Tongue (tissue), 2 donors: ENCODE data around the gene MTR. TPM values are rescaled to one million over a fixed set of nuclear protein-coding genes. Genes with fewer than 3 reads are reported as not detected.
"Not testable (repeated sequence)": the region's sequence is repeated elsewhere in the genome, so short reads cannot be mapped to it uniquely, and the experiment has no call there.

Experiments used
- DNase-seq: peaks from one replicate; pipeline ENCODE4 v3.0.0-alpha.2; 2015
- total RNA-seq: library from RNA; depleted of rRNA; stranded (reverse); fragments of >200 nt; gene quantifications from one replicate; pipeline ENCODE4 v1.2.3, GENCODE V29; 2014

The MTR gene
- total RNA-seq, 1 donor from 2014 or later, result 39.7 TPM

- no peak for DNase-seq
Measured at GRCh38 chr1:236834876-236835275, 39.8 kb downstream of the MTR start.

DNA sequence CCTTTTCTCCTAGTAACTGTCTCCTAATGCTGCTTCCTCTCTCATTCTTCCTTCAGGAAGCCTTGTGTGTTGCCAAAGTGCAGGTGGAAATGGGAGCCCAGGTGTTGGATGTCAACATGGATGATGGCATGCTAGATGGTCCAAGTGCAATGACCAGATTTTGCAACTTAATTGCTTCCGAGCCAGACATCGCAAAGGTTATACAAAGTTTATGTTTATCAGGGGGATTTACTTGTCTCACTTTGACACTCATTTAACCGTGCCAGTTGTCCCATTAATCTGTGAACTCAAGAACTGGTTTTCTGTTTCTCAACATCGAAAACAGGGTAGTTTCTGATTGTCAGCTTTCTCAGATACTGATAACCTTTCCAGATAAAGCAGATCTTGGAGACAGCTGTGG is 40.4 kb downstream of the MTR start:
- no peak for DNase-seq

- no peak for DNase-seq
Measured at GRCh38 chr1:236836157-236836556, 41.1 kb downstream of the MTR start.

DNA sequence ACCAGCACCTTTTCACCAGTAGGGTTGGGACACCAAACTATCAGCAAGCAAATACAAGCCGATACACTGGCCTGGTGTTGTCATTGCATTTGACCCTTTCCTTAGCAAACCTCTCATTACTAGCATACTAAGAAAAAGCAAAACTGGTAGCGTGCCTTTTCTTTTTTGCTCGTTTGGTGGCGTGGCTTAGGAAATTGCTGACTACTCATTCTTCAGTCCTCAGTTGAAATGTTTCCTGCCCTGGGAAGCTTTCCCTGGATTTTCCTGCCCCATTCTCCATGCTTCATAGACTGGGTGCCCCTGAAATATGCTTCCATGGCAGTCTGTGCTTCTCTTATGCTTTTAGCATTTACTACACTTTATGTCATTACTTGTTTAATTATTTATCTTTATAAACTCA is 42.0 kb downstream of the MTR start:
- no peak for DNase-seq

- no peak for DNase-seq
Measured at GRCh38 chr1:236837897-236838296, 42.8 kb downstream of the MTR start.

DNA sequence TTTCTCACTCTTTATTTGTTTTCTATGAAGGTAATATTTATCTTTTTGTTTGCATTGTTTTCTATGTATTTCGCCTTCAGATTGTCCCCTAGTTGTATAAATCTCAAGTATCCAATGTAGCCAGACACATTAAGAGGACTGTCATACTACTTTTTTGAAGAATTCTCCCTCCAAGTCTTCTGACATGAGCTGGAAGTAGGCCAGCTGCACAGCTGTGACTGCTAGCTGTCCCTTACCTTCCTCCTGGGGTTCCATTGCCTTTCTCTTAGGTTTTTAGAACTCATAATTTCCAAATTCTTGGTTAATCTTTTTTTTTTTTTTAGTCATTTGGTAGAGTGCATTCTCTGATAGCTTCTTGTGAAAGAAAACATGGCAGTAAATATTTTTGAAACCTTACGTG is 46.2 kb downstream of the MTR start:
- DNase-seq, result no peak

GRCh38 chr1:236844499-236845271 is 49.6 kb downstream of the MTR start:
- no peak for DNase-seq

- no peak for DNase-seq
Measured at GRCh38 chr1:236845830-236846229, 50.7 kb downstream of the MTR start.

- DNase-seq, result no peak
Measured at GRCh38 chr1:236848274-236848923, 53.3 kb downstream of the MTR start.

GRCh38 chr1:236850077-236850979 is 55.2 kb downstream of the MTR start:
- DNase-seq, result no peak

DNA sequence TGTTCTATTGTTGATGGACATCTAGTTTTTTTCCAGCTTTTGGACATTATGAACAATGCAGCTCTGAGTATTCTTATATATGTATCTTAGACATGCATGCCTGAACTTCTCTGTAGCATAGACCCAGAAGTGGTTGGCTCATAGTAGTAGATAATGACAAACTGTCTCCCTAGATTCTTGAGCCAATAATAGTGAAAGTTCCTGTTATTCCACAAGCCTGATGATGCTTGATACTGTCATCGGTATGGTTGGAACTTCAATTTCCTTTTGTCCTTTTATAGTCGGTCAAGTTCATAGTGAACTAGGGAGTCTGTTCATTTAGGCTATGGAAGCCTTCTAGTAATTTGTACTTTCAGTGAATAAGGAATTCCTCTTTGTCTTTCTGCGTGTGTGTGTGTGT is 56.8 kb downstream of the MTR start:
- no peak for DNase-seq

GRCh38 chr1:236853921-236854604 is 59.0 kb downstream of the MTR start:
- DNase-seq, result no peak

DNA sequence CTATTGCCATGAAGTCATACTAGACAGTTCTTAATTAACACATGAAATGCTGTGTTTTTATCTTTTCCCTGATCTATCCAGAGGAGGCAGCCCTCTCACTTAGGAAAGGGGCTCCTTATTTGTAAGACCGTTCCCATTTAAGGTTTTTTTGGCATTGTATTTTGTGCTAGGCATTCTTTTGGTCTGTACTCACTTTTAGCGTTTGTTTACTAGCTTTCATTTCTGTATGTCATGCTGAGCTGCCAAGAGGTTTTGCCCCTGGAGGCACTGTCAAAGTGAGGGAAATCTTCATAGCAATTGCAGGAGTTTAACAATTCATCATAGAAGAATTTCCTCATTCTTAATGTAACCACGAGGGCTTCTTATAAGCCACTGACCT is 59.5 kb downstream of the MTR start:
- no peak for DNase-seq

- DNase-seq, result not testable (repeated sequence)
Measured at GRCh38 chr1:236856649-236857048, 61.6 kb downstream of the MTR start.

GRCh38 chr1:236858165-236858564 is 63.1 kb downstream of the MTR start:
- no peak for DNase-seq

DNA sequence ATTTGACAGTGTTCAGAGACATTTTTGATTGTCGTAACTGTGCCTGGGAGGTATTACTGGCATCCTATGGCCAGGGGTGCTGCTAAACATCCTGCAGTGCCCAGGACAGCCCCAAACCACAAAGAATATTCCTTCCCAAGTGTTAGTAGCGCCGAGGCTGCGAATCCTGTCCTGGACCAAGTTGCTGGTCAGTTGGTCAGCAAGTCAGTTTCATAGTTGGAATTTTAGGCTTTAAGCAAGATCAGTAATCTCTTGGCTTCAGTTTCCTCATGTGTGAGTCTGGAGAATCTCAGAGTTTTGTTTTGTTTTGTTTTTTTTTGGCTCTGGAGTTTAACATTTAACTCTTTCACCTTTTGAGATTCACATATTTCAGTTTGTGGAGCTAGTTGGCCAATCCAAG is 65.0 kb downstream of the MTR start:
- no peak for DNase-seq

DNA sequence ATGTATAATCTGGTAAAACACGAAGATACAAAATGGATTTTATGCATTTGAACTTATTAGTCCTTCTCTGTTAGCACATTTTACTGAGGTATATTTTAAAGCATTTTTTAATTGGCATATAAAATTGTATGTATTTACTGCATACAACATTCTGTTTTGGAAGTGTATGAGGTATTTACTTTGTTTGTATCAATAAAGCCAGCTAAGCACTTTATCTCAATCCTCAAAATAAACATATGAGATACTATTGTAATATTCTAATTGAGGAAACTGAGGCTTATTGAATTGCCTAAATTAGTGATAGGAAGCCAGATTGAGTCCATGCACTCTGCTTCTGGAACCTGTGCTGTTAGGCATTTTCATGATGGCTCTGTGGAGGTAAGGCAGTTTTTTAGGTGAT is 65.6 kb downstream of the MTR start:
- DNase-seq, result no peak

DNA sequence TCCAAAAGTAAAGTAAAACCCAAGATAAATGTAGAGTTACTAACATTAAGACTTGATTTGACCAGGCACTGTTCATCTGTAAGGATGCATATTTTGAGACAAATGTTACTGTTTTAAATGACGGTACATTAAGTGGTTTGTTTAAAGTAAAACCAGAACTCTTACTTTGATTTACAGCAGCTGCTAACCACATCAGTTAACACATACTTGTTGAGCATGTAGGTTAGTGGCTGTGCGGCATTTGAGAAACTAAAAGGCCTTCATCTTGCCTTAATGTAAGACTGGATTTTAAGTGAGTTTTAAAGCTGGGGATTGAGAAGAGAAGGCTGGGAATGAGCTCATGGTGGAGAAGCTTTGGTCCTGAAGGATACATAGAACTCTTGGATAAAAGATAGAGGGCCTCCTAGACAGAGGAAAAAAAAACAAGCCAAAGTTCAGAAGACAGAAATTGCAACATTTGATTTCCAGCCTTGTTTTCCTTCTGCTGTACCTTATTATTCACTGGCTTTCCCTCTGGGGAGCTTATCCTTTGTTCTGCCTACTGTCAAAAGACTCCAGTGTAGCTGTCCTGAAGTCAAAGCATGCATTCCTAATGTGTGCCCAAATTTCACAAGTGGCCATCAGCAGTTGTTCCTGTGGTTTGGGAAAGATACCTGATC is 66.6 kb downstream of the MTR start:
- DNase-seq, result no peak

GRCh38 chr1:236862219-236862591 is 67.1 kb downstream of the MTR start:
- no peak for DNase-seq

DNA sequence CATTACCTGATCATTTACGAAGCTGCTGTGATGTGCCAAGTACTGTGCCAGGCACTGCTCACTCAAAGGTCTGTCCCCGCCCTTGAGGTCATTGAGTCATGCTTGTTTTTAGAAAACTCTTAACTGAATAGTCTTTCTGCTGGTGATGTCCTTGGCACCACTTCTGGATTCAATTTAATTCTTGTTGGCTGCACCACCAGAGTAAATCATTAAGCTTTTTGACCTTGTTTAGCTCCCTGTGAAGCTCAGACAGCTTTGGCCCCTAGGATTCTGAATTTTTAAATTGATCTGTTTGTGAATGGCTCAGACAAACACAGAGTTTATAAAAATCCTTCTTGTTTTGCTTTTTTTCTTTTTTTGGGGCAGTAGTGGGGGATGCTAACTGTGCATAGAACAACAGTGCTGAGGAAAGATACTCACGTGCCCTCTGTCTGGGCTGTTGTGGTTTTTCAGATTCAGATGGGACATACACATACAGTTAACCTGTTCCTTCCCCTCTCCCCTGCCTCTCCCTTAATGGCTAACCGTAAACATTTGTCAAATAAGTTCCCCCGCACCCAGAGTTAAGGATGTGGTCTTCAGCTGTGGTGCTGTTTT is 67.6 kb downstream of the MTR start:
- no peak for DNase-seq

- no peak for DNase-seq
Measured at GRCh38 chr1:236864211-236864610, 69.1 kb downstream of the MTR start.
